HCT116 (cell line): ENCODE results near the gene RNF8. TPM values are rescaled to one million over a fixed set of nuclear protein-coding genes. Genes with fewer than 3 reads are reported as not detected.

Experiments used
- ATAC-seq: fragments of 200-7000 bp; cut with Tn5 transposase; 2 replicates; pipeline ENCODE4 v1.9.1; 2020; ENCODE audit warnings: mild to moderate bottlenecking, moderate library complexity
- BruUV-seq: library from RNA; stranded (reverse); fragments of 400-500 nt; replicated peaks from 2 replicates; lab custom pipeline; 2021; lab: Mats Ljungman, UMichigan
- CTCF ChIA-PET: fragments of 300-600 bp; sonication (Branson Sonifier 250); formaldehyde crosslinking; loops from one replicate; lab custom pipeline; 2021; ENCODE audit warnings: antibody characterized with exemption; lab: Charles Lee
- POLR2A ChIA-PET: fragments of 300-600, 350-600 bp; sonication (Branson Sonifier 250); formaldehyde crosslinking; loops from one replicate; lab custom pipeline; 2021; ENCODE audit warnings: antibody characterized with exemption; lab: Charles Lee
- RAD21 ChIA-PET, 2 experiments: fragments of 300-600 bp; sonication (Branson Sonifier 250); formaldehyde crosslinking; loops; one replicate each; lab custom pipeline; 2023; ENCODE audit warnings: low total read pairs in 2 of 2; ENCODE audit not compliant: uncharacterized antibody in 2 of 2, unreplicated experiment in 2 of 2, low non-redundant PET in 1 of 2; lab: Charles Lee
- DNase-seq: peaks from one replicate; pipeline ENCODE4 v3.0.0-alpha.2; 2010; ENCODE audit warnings: low read depth, low spot score
- H2AFZ ChIP-seq: fragments of 200-600 bp; shearing (Covaris generic), sonication (generic); 2 replicates; pipeline ENCODE4 v1.6.1; 2017; ENCODE audit warnings: low read depth, mixed run types, mixed read lengths, antibody characterized with exemption, low read length; ENCODE audit not compliant: poor library complexity, severe bottlenecking
- H3K27ac ChIP-seq: 2 replicates; pipeline ENCODE4 v1.5.1; 2012; ENCODE audit warnings: low read depth, low read length
- H3K27me3 ChIP-seq: fragments of 200-600 bp; sonication (generic); 2 replicates; pipeline ENCODE4 v1.6.1; 2016; ENCODE audit warnings: mixed run types, low read length, mixed read lengths; ENCODE audit not compliant: insufficient read depth
- H3K36me3 ChIP-seq, 2 experiments: fragments of 200-500 bp in 1 of 2; fragments of 200-600 bp in 1 of 2; sonication (Bioruptor generic) in 1 of 2; sonication (generic) in 1 of 2; 2 replicates each; pipeline versions ENCODE4 v1.5.1 to v1.6.1; 2014 to 2016; ENCODE audit warnings: low read length in 2 of 2, inconsistent platforms in 1 of 2, mixed read lengths in 1 of 2, mixed run types in 1 of 2; ENCODE audit not compliant: insufficient read depth in 2 of 2, control insufficient read depth in 1 of 2
- H3K4me1 ChIP-seq, 2 experiments: fragments of 200-600 bp in 1 of 2; sonication (generic) in 1 of 2; 2 replicates each; pipeline versions ENCODE4 v1.5.1 to v1.6.1; 2012 to 2017; ENCODE audit warnings: low read length in 2 of 2, inconsistent platforms in 1 of 2, mild to moderate bottlenecking in 1 of 2, mixed read lengths in 1 of 2, mixed run types in 1 of 2, moderate library complexity in 1 of 2; ENCODE audit not compliant: insufficient read depth in 2 of 2, control insufficient read depth in 1 of 2
- H3K4me2 ChIP-seq: fragments of 200-600 bp; sonication (generic); 2 replicates; pipeline ENCODE4 v1.6.1; 2017; ENCODE audit warnings: mixed run types, low read length, mixed read lengths
- H3K4me3 ChIP-seq, 2 experiments: fragments of 200-600 bp in 1 of 2; sonication (generic) in 1 of 2; replicated peaks in 1 of 2; 2 replicates each; pipeline ENCODE4 v1.5.1; 2011 to 2016; ENCODE audit warnings: low read length in 2 of 2, control low read depth in 1 of 2, low read depth in 1 of 2, mild to moderate bottlenecking in 1 of 2, mixed read lengths in 1 of 2, mixed run types in 1 of 2
- H3K79me2 ChIP-seq: fragments of 200-600 bp; sonication (generic); 2 replicates; pipeline ENCODE4 v1.6.1; 2017; ENCODE audit warnings: mild to moderate bottlenecking, mixed run types, low read length, moderate library complexity, mixed read lengths; ENCODE audit not compliant: insufficient read depth
- H3K9ac ChIP-seq: fragments of 200-600 bp; sonication (generic); 2 replicates; pipeline ENCODE4 v1.6.1; 2016; ENCODE audit warnings: low read length, mixed read lengths
- H3K9me2 ChIP-seq: fragments of 200-600 bp; sonication (generic), shearing (Covaris generic); 2 replicates; pipeline ENCODE4 v1.6.1; 2017; ENCODE audit warnings: mixed run types, mild to moderate bottlenecking, moderate library complexity; ENCODE audit not compliant: insufficient read depth
- H3K9me3 ChIP-seq, 2 experiments: fragments of 200-500 bp in 1 of 2; fragments of 200-600 bp in 1 of 2; sonication (Bioruptor generic) in 1 of 2; sonication (generic) in 1 of 2; 2 replicates each; pipeline ENCODE4 v1.6.1; 2014 to 2017; ENCODE audit warnings: low read length in 2 of 2, mixed read lengths in 2 of 2, inconsistent platforms in 1 of 2, low read depth in 1 of 2, mild to moderate bottlenecking in 1 of 2, mixed run types in 1 of 2, moderate library complexity in 1 of 2; ENCODE audit not compliant: control insufficient read depth in 1 of 2, insufficient read depth in 1 of 2
- H4K20me1 ChIP-seq: fragments of 200-600 bp; sonication (generic), shearing (Covaris generic); 2 replicates; pipeline ENCODE4 v1.6.1; 2017; ENCODE audit warnings: mixed run types, mild to moderate bottlenecking, moderate library complexity; ENCODE audit not compliant: insufficient read depth
- CEBPB ChIP-seq: IDR thresholded peaks from 2 replicates; pipeline ENCODE4 v1.6.1; 2012; ENCODE audit warnings: low read depth
- JUND ChIP-seq: IDR thresholded peaks from 2 replicates; pipeline ENCODE4 v1.6.1; 2012
- POLR2A ChIP-seq: IDR thresholded peaks from 2 replicates; pipeline ENCODE4 v1.7.0; 2011; ENCODE audit warnings: borderline replicate concordance; ENCODE audit not compliant: insufficient read depth, insufficient read length; ENCODE audit errors: extremely low read depth
- POLR2AphosphoS5 ChIP-seq: IDR thresholded peaks from 2 replicates; pipeline ENCODE4 v1.6.1; 2011; ENCODE audit warnings: mild to moderate bottlenecking, low read depth, low read length, moderate library complexity
- SIN3A ChIP-seq: IDR thresholded peaks from 2 replicates; pipeline ENCODE4 v1.6.1; 2012; ENCODE audit warnings: low read depth
- TCF7L2 ChIP-seq: IDR thresholded peaks from 2 replicates; pipeline ENCODE4 v1.7.0; 2011; ENCODE audit warnings: borderline replicate concordance, inconsistent platforms; ENCODE audit not compliant: insufficient read depth, insufficient read length; ENCODE audit errors: extremely low read depth
- intact Hi-C: fragments of 100-400 bp; cut with micrococcal nuclease; formaldehyde crosslinking; loops from 2 replicates; pipeline ENCODE4 v1.10.0; 2022
- total RNA-seq: library from RNA; stranded (reverse); gene quantifications from one replicate; pipeline ENCODE4 v1.2.1, GENCODE V29; 2021; ENCODE audit not compliant: unreplicated experiment
- TF ChIP-seq, protein P1 (sequence below), 3 experiments: fragments of 200-600 bp in 1 of 3; sonication (generic) in 1 of 3; IDR thresholded peaks in 2 of 3; conservative IDR thresholded peaks in 1 of 3; 2 replicates each; pipeline ENCODE4 v1.5.1; 2012 to 2017; ENCODE audit warnings: low read depth in 2 of 3, low read length in 2 of 3, antibody characterized with exemption in 1 of 3, borderline replicate concordance in 1 of 3, control low read depth in 1 of 3, mild to moderate bottlenecking in 1 of 3, mixed read lengths in 1 of 3, mixed run types in 1 of 3, moderate library complexity in 1 of 3; ENCODE audit not compliant: insufficient read depth in 1 of 3
- TF ChIP-seq, protein P2 (sequence below): IDR thresholded peaks from 2 replicates; pipeline ENCODE4 v1.6.1; 2012
- TF ChIP-seq, protein P3 (sequence below): IDR thresholded peaks from 2 replicates; pipeline ENCODE4 v1.6.1; 2012; ENCODE audit warnings: low read depth
- TF ChIP-seq, protein P4 (sequence below): IDR thresholded peaks from 2 replicates; pipeline ENCODE4 v1.6.1; 2012

Gene RNF8
- total RNA-seq, 1 experiment from 2014 or later, result 28.0 TPM

DNA sequence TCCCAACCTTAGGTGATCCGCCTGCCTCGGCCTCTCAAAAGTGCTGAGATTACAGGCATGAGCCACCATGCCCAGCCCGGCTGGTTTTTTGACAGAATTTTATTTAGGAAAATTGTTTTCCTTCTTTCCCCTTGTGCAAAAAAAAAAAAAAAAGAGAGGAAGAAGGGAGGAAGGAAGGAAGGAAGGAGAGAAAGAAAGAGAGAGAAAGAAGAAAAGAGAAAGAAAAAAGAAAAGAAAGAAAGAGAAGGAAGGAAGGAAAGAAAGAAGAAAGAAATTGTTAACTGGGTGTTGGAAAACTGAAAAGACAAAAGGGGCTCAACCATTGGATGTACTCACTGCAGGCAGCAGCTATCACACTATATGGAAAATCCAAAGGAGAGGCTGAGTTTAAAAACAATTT is 1.4 kb upstream of the RNF8 start:
- no peak overlapping the region for H3K9ac ChIP-seq
- peaks cover 6 to 14% of the 10 kb centered on the region in 2 experiments; a peak in 3 of 4 replicates for H3K4me1 ChIP-seq
- no peaks in the 10 kb centered on the region for H3K27me3 ChIP-seq
- no peaks in the 10 kb centered on the region for H3K9me2 ChIP-seq
- no peaks in the 10 kb centered on the region for H4K20me1 ChIP-seq
- no TSS peak for BruUV-seq
- CTCF ChIA-PET, result interaction anchor here (0.9 kb wide), 1 partner anchor 26 kb away, joined by 3 read pairs; no protein-coding TSS in a partner anchor
- H3K36me3 ChIP-seq, result no peaks in the 10 kb centered on the region
- H3K4me2 ChIP-seq, result no peak overlapping the region
- peaks cover 35% of the 10 kb centered on the region for H3K79me2 ChIP-seq
- intact Hi-C loops, result no loop called here
- RAD21 ChIA-PET, result no interaction called here
- no peak for ATAC-seq
- H2AFZ ChIP-seq, result no peak overlapping the region
- DNase-seq, result no peak
- no peak overlapping the region for H3K27ac ChIP-seq
- H3K4me3 ChIP-seq, result no peak overlapping the region
- H3K9me3 ChIP-seq, result no peaks in the 10 kb centered on the region
- POLR2A ChIA-PET, result no interaction called here
- TF ChIP-seq, protein P1, sequence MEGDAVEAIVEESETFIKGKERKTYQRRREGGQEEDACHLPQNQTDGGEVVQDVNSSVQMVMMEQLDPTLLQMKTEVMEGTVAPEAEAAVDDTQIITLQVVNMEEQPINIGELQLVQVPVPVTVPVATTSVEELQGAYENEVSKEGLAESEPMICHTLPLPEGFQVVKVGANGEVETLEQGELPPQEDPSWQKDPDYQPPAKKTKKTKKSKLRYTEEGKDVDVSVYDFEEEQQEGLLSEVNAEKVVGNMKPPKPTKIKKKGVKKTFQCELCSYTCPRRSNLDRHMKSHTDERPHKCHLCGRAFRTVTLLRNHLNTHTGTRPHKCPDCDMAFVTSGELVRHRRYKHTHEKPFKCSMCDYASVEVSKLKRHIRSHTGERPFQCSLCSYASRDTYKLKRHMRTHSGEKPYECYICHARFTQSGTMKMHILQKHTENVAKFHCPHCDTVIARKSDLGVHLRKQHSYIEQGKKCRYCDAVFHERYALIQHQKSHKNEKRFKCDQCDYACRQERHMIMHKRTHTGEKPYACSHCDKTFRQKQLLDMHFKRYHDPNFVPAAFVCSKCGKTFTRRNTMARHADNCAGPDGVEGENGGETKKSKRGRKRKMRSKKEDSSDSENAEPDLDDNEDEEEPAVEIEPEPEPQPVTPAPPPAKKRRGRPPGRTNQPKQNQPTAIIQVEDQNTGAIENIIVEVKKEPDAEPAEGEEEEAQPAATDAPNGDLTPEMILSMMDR (IDR thresholded peaks at IDR 0.05 in 2 of 3, conservative IDR thresholded peaks at IDR 0.05 in 1 of 3; ENCODE audit: borderline replicate concordance in 1 of 3, insufficient read depth in 1 of 3, low read depth in 2 of 3, low read length in 2 of 3), result no peak
- TF ChIP-seq JUND (no peak), POLR2A (no peak), POLR2AphosphoS5 (no peak), CEBPB (no peak), SIN3A (no peak), TCF7L2 (no peak)
- TF ChIP-seq, protein P2, sequence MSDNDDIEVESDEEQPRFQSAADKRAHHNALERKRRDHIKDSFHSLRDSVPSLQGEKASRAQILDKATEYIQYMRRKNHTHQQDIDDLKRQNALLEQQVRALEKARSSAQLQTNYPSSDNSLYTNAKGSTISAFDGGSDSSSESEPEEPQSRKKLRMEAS, result no peak
- TF ChIP-seq, protein P3, sequence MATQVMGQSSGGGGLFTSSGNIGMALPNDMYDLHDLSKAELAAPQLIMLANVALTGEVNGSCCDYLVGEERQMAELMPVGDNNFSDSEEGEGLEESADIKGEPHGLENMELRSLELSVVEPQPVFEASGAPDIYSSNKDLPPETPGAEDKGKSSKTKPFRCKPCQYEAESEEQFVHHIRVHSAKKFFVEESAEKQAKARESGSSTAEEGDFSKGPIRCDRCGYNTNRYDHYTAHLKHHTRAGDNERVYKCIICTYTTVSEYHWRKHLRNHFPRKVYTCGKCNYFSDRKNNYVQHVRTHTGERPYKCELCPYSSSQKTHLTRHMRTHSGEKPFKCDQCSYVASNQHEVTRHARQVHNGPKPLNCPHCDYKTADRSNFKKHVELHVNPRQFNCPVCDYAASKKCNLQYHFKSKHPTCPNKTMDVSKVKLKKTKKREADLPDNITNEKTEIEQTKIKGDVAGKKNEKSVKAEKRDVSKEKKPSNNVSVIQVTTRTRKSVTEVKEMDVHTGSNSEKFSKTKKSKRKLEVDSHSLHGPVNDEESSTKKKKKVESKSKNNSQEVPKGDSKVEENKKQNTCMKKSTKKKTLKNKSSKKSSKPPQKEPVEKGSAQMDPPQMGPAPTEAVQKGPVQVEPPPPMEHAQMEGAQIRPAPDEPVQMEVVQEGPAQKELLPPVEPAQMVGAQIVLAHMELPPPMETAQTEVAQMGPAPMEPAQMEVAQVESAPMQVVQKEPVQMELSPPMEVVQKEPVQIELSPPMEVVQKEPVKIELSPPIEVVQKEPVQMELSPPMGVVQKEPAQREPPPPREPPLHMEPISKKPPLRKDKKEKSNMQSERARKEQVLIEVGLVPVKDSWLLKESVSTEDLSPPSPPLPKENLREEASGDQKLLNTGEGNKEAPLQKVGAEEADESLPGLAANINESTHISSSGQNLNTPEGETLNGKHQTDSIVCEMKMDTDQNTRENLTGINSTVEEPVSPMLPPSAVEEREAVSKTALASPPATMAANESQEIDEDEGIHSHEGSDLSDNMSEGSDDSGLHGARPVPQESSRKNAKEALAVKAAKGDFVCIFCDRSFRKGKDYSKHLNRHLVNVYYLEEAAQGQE, result no peak
- TF ChIP-seq, protein P4, sequence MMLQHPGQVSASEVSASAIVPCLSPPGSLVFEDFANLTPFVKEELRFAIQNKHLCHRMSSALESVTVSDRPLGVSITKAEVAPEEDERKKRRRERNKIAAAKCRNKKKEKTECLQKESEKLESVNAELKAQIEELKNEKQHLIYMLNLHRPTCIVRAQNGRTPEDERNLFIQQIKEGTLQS, result no peak
